ENCODE results near the gene VWDE. TPM values are rescaled to one million over a fixed set of nuclear protein-coding genes. Genes with fewer than 3 reads are reported as not detected.

Gene VWDE
- total and polyA plus RNA-seq, 4 donors: 0.15 to 1.7 (median 1.0) TPM

DNA sequence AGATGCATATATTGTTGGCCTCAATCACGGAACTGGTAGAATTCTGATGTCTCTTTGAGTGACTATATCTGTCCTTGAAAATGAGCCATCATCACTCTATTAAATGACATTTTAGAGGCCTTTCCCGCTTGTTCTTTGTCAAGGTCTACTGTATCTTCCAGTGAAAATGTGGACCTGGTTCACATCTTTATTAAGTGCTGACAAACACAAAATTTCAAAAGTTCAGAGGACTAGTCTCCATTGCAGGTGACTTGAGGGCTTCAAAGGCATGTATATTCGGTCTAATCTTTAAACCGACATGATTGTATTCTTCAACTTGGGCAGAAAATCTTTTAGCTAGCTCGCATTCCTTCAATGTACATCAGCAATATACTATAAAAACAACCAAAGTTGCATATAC, 36.6 kb upstream of the VWDE start:
- Histone ChIP-seq H3K27me3 (ENCODE audit: control insufficient read depth in 3 of 3, insufficient read depth in 3 of 3, low read length in 2 of 3) (no peaks in the 10 kb centered on the region), H3K27ac (ENCODE audit: low read depth in 1 of 2, low read length in 1 of 2) (no peak overlapping the region), H3K9me3 (ENCODE audit: control insufficient read depth in 4 of 4, insufficient read depth in 3 of 4, low read length in 3 of 4) (no peaks in the 10 kb centered on the region), H3K4me1 (ENCODE audit: control insufficient read depth in 5 of 5, insufficient read depth in 5 of 5, low read length in 5 of 5) (no peaks in the 10 kb centered on the region), H3K9ac (ENCODE audit: insufficient read depth in 1 of 2, low read length in 2 of 2) (no peak overlapping the region), H3K4me3 (no peak overlapping the region), H3K36me3 (ENCODE audit: control insufficient read depth in 4 of 4, insufficient read depth in 4 of 4, low read length in 4 of 4) (no peaks in the 10 kb centered on the region)
- no peak for ATAC-seq (ENCODE audit: insufficient read depth, low FRiP score)
- TF ChIP-seq, protein P1, sequence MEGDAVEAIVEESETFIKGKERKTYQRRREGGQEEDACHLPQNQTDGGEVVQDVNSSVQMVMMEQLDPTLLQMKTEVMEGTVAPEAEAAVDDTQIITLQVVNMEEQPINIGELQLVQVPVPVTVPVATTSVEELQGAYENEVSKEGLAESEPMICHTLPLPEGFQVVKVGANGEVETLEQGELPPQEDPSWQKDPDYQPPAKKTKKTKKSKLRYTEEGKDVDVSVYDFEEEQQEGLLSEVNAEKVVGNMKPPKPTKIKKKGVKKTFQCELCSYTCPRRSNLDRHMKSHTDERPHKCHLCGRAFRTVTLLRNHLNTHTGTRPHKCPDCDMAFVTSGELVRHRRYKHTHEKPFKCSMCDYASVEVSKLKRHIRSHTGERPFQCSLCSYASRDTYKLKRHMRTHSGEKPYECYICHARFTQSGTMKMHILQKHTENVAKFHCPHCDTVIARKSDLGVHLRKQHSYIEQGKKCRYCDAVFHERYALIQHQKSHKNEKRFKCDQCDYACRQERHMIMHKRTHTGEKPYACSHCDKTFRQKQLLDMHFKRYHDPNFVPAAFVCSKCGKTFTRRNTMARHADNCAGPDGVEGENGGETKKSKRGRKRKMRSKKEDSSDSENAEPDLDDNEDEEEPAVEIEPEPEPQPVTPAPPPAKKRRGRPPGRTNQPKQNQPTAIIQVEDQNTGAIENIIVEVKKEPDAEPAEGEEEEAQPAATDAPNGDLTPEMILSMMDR (IDR thresholded peaks at IDR 0.05; ENCODE audit: control extremely low read depth, extremely low read depth): no peak
- no peak for DNase-seq
- WGBS, 2 donors: 89 to 91% methylated on average over 5 of the region's 5 CpGs

DNA sequence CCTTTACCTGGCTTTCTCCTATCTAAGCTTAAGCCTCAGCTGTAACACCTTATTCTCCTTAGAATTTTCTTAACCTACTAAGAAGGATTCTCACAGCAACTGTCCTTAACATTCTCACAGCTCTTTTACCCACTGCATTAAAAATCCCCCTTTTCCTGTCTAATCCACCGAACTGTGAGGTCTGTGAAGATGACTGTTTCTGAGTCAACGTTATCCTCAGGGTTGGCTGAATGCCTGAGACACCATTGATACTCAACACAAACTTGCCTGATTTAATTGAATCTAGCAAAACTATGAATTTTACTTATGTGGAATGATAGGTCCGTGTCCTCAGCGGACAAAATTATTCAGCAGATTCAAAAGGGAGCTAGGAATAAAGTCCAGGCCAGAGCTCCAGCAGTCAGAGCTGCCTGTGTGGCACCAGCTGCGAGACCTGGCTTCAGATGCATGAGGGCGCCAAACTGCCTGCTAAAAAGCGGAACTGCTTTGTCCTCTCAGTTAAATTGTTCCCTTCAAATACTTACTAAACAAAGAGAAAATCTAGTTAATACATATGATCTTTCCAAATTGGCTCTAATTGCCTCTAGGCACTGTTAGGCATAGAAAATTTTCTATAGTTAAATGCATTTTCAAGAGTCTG, 33.4 kb upstream of the VWDE start:
- Histone ChIP-seq H3K4me3 (no peak overlapping the region), H3K4me1 (ENCODE audit: control insufficient read depth in 5 of 5, insufficient read depth in 5 of 5, low read length in 5 of 5) (no peaks in the 10 kb centered on the region), H3K27ac (ENCODE audit: low read depth in 1 of 2, low read length in 1 of 2) (no peak overlapping the region), H3K9me3 (ENCODE audit: control insufficient read depth in 4 of 4, insufficient read depth in 3 of 4, low read length in 3 of 4) (no peaks in the 10 kb centered on the region), H3K27me3 (ENCODE audit: control insufficient read depth in 3 of 3, insufficient read depth in 3 of 3, low read length in 2 of 3) (no peaks in the 10 kb centered on the region), H3K9ac (ENCODE audit: insufficient read depth in 1 of 2, low read length in 2 of 2) (no peak overlapping the region), H3K36me3 (ENCODE audit: control insufficient read depth in 4 of 4, insufficient read depth in 4 of 4, low read length in 4 of 4) (no peaks in the 10 kb centered on the region)
- TF ChIP-seq, protein P1 (IDR thresholded peaks at IDR 0.05; ENCODE audit: control extremely low read depth, extremely low read depth): no peak
- no peak for ATAC-seq (ENCODE audit: insufficient read depth, low FRiP score)
- 47 to 53% methylated on average over 7 of the region's 7 CpGs for WGBS, 2 donors
- peak in 2 of 3 donors; percentile 35 to 43 for DNase-seq

DNA sequence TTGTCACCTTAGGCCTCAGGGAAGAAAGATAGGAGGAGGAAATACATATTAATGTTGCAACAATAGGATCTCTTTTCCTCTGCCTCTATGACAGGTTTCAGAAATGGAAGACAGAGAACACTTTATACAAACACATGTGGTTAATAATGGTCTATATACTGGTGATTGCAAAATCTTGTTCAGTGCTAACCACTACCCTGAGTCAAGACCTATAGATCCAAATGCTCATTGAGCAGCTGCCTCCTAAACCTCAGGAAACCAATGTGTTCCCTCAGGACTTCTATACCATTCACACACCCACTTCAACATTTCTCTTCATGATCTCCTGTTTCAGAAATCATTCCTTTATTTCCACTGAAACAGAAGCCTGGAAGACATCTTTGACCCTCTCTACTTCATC, 32.5 kb upstream of the VWDE start:
- DNase-seq (no peak), ATAC-seq (ENCODE audit: insufficient read depth, low FRiP score) (no peak)
- no peaks in the 10 kb centered on the region for H3K36me3 ChIP-seq (ENCODE audit: control insufficient read depth in 4 of 4, insufficient read depth in 4 of 4, low read length in 4 of 4)
- H3K27ac ChIP-seq (ENCODE audit: low read depth in 1 of 2, low read length in 1 of 2): no peak overlapping the region
- H3K9me3 ChIP-seq (ENCODE audit: control insufficient read depth in 4 of 4, insufficient read depth in 3 of 4, low read length in 3 of 4): no peaks in the 10 kb centered on the region
- H3K4me3 ChIP-seq: no peak overlapping the region
- no peaks in the 10 kb centered on the region for H3K27me3 ChIP-seq (ENCODE audit: control insufficient read depth in 3 of 3, insufficient read depth in 3 of 3, low read length in 2 of 3)
- TF ChIP-seq, protein P1 (IDR thresholded peaks at IDR 0.05; ENCODE audit: control extremely low read depth, extremely low read depth): no peak
- H3K4me1 ChIP-seq (ENCODE audit: control insufficient read depth in 5 of 5, insufficient read depth in 5 of 5, low read length in 5 of 5): no peaks in the 10 kb centered on the region
- H3K9ac ChIP-seq (ENCODE audit: insufficient read depth in 1 of 2, low read length in 2 of 2): no peak overlapping the region
